ENCODE measurements around the gene MAML2. TPM values are rescaled to one million over a fixed set of nuclear protein-coding genes. Genes with fewer than 3 reads are reported as not detected.

The MAML2 gene
- polyA plus RNA-seq, 1 of the 3 experiments (the other 2 are of a cell fraction) = 20.1 TPM

DNA sequence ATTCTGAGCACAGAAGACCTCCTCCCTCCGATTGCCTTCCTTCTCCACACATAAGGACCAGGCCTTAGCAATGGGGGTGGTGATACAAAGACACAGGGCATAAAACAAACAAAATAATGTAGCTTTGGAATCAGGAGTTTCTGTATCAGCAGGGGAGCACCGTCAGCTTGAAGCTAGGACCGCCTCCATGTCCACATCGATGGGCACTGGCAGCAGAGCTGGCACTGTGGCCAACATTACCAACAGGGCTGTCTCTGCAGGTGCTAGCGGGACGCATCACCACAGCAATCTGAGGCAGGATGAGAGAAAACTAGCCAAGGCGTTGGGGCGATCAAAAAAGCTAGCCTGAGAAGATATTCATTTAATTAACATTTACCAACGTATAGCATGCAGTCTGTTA, 201.4 kb downstream of the MAML2 start:
- Histone ChIP-seq H3K9me2 (no peaks in the 10 kb centered on the region), H3K36me3 (replicated peaks in 1 of 2; ENCODE audit: control insufficient read depth in 1 of 2, insufficient read depth in 2 of 2, low read length in 1 of 2) (peaks cover 3 to 12% of the 10 kb centered on the region in 2 experiments), H3F3A (replicated peaks; ENCODE audit: insufficient read depth) (peaks cover 26% of the 10 kb centered on the region), H3K27me3 (ENCODE audit: insufficient read depth) (no peaks in the 10 kb centered on the region), H3K27ac (ENCODE audit: low read depth in 2 of 2, low read length in 1 of 2) (no peak overlapping the region; a peak in 1 of 4 replicates), H4K20me1 (ENCODE audit: insufficient read depth) (no peaks in the 10 kb centered on the region), H2AFZ (ENCODE audit: low read depth) (no peak overlapping the region), H3K4me3 (ENCODE audit: low read depth in 2 of 2, low read length in 1 of 2) (no peak overlapping the region), H3K79me2 (ENCODE audit: insufficient read depth) (peaks cover 86% of the 10 kb centered on the region), H3K9me3 (no peaks in the 10 kb centered on the region), H3K9ac (no peak overlapping the region), H3K4me1 (ENCODE audit: control insufficient read depth in 1 of 2, insufficient read depth in 2 of 2, low read depth in 1 of 2, low read length in 1 of 2) (peaks cover 2 to 64% of the 10 kb centered on the region in 2 experiments), H3K4me2 (no peak overlapping the region)
- ChIA-PET CTCF (no interaction called here), POLR2A (no interaction called here)
- DNase-seq = no peak
- TF ChIP-seq FOSL2 (IDR thresholded peaks at IDR 0.05; ENCODE audit: borderline replicate concordance, low read depth) = no peak
- no peak for TF ChIP-seq SMC3 (IDR thresholded peaks at IDR 0.05; ENCODE audit: low read depth, low read length)
- TF ChIP-seq TCF12 (IDR thresholded peaks at IDR 0.05) = no peak
- TF ChIP-seq, protein P1, sequence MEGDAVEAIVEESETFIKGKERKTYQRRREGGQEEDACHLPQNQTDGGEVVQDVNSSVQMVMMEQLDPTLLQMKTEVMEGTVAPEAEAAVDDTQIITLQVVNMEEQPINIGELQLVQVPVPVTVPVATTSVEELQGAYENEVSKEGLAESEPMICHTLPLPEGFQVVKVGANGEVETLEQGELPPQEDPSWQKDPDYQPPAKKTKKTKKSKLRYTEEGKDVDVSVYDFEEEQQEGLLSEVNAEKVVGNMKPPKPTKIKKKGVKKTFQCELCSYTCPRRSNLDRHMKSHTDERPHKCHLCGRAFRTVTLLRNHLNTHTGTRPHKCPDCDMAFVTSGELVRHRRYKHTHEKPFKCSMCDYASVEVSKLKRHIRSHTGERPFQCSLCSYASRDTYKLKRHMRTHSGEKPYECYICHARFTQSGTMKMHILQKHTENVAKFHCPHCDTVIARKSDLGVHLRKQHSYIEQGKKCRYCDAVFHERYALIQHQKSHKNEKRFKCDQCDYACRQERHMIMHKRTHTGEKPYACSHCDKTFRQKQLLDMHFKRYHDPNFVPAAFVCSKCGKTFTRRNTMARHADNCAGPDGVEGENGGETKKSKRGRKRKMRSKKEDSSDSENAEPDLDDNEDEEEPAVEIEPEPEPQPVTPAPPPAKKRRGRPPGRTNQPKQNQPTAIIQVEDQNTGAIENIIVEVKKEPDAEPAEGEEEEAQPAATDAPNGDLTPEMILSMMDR (IDR thresholded peaks at IDR 0.05) = no peak
- TF ChIP-seq JUND (IDR thresholded peaks at IDR 0.05) = no peak
- TF ChIP-seq, protein P2, sequence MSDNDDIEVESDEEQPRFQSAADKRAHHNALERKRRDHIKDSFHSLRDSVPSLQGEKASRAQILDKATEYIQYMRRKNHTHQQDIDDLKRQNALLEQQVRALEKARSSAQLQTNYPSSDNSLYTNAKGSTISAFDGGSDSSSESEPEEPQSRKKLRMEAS (IDR thresholded peaks at IDR 0.05; ENCODE audit: low read depth) = no peak
- TF ChIP-seq FOXM1 (IDR thresholded peaks at IDR 0.05; ENCODE audit: low read depth) = no peak
- TF ChIP-seq RFX5 (IDR thresholded peaks at IDR 0.05; ENCODE audit: low read length) = no peak
- 98% methylated on average over 8 of the region's 9 CpGs for WGBS (ENCODE audit: low lambda C conversion rate)

DNA sequence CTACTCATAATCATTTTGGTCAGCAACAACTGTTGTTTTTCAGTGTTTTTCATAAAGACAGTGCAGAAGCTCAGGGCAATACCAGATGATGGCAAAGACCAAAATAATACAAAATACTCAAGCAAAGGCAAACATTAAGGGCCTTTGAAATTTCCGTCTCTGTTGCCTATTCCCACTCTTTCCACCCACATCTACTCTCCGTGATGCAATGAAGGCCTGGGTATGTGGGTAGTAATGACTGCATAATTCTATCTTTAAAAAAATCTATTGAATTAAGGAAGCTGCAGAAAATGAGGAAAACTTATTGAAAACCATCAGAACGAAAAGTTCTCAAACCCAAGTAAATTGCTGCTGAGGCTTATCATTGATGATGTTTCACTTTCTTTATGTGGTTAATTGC, 203.3 kb downstream of the MAML2 start:
- Histone ChIP-seq H3K27ac (ENCODE audit: low read depth in 2 of 2, low read length in 1 of 2) (no peak overlapping the region), H3K27me3 (ENCODE audit: insufficient read depth) (no peaks in the 10 kb centered on the region), H4K20me1 (ENCODE audit: insufficient read depth) (no peaks in the 10 kb centered on the region), H3K9ac (no peak overlapping the region), H3K9me3 (no peaks in the 10 kb centered on the region), H3K9me2 (no peaks in the 10 kb centered on the region), H3K4me1 (ENCODE audit: control insufficient read depth in 1 of 2, insufficient read depth in 2 of 2, low read depth in 1 of 2, low read length in 1 of 2) (peaks cover 2 to 52% of the 10 kb centered on the region in 2 experiments; a peak in 3 of 4 replicates), H2AFZ (ENCODE audit: low read depth) (no peak overlapping the region), H3K4me3 (ENCODE audit: low read depth in 2 of 2, low read length in 1 of 2) (no peak overlapping the region), H3K4me2 (no peak overlapping the region), H3K36me3 (replicated peaks in 1 of 2; ENCODE audit: control insufficient read depth in 1 of 2, insufficient read depth in 2 of 2, low read length in 1 of 2) (peaks cover 3 to 12% of the 10 kb centered on the region in 2 experiments), H3K79me2 (ENCODE audit: insufficient read depth) (peaks cover 84% of the 10 kb centered on the region), H3F3A (replicated peaks; ENCODE audit: insufficient read depth) (peaks cover 9% of the 10 kb centered on the region)
- ChIA-PET CTCF (interaction anchor here (1.4 kb wide), 1 partner anchor 9 kb away, joined by 3 read pairs; no protein-coding TSS in a partner anchor), POLR2A (no interaction called here)
- TF ChIP-seq CHD2 (IDR thresholded peaks at IDR 0.05; ENCODE audit: low read length, partially characterized antibody) (no peak), TAF1 (IDR thresholded peaks at IDR 0.05; ENCODE audit: borderline replicate concordance, low read depth, low read length) (no peak), NRF1 (IDR thresholded peaks at IDR 0.05; ENCODE audit: low read depth, low read length) (no peak), FOSL2 (IDR thresholded peaks at IDR 0.05; ENCODE audit: borderline replicate concordance, low read depth) (no peak), YY1 (IDR thresholded peaks at IDR 0.05; ENCODE audit: low read depth) (no peak), SMC3 (IDR thresholded peaks at IDR 0.05; ENCODE audit: low read depth, low read length) (no peak), GATA2 (CRISPR knock-in tag; IDR thresholded peaks at IDR 0.05) (no peak), FOXJ3 (CRISPR knock-in tag; IDR thresholded peaks at IDR 0.05) (no peak), RAD21 (IDR thresholded peaks at IDR 0.05; ENCODE audit: low read length) (no peak)
- TF ChIP-seq, protein P3, sequence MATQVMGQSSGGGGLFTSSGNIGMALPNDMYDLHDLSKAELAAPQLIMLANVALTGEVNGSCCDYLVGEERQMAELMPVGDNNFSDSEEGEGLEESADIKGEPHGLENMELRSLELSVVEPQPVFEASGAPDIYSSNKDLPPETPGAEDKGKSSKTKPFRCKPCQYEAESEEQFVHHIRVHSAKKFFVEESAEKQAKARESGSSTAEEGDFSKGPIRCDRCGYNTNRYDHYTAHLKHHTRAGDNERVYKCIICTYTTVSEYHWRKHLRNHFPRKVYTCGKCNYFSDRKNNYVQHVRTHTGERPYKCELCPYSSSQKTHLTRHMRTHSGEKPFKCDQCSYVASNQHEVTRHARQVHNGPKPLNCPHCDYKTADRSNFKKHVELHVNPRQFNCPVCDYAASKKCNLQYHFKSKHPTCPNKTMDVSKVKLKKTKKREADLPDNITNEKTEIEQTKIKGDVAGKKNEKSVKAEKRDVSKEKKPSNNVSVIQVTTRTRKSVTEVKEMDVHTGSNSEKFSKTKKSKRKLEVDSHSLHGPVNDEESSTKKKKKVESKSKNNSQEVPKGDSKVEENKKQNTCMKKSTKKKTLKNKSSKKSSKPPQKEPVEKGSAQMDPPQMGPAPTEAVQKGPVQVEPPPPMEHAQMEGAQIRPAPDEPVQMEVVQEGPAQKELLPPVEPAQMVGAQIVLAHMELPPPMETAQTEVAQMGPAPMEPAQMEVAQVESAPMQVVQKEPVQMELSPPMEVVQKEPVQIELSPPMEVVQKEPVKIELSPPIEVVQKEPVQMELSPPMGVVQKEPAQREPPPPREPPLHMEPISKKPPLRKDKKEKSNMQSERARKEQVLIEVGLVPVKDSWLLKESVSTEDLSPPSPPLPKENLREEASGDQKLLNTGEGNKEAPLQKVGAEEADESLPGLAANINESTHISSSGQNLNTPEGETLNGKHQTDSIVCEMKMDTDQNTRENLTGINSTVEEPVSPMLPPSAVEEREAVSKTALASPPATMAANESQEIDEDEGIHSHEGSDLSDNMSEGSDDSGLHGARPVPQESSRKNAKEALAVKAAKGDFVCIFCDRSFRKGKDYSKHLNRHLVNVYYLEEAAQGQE (IDR thresholded peaks at IDR 0.05; ENCODE audit: low read depth, low read length) = no peak
- TF ChIP-seq, protein P4, sequence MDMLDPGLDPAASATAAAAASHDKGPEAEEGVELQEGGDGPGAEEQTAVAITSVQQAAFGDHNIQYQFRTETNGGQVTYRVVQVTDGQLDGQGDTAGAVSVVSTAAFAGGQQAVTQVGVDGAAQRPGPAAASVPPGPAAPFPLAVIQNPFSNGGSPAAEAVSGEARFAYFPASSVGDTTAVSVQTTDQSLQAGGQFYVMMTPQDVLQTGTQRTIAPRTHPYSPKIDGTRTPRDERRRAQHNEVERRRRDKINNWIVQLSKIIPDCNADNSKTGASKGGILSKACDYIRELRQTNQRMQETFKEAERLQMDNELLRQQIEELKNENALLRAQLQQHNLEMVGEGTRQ (IDR thresholded peaks at IDR 0.05; ENCODE audit: borderline replicate concordance, low read depth, low read length) = no peak
- DNase-seq = no peak
- WGBS (ENCODE audit: low lambda C conversion rate) = 88% methylated on average over 3 of the region's 3 CpGs

Data from SK-N-SH (cell line).